Fibroblast of skin of left quadriceps (primary cell): ENCODE results near the gene RPS2.
"Not testable (repeated sequence)": the region's sequence is repeated elsewhere in the genome, so short reads cannot be mapped to it uniquely, and the experiment has no call there.

Experiments
- DNase-seq, 2 experiments: peaks; one replicate each; pipeline ENCODE4 v3.0.0-alpha.2; 2013; ENCODE audit warnings: low read depth in 2 of 2

The RPS2 gene

DNA sequence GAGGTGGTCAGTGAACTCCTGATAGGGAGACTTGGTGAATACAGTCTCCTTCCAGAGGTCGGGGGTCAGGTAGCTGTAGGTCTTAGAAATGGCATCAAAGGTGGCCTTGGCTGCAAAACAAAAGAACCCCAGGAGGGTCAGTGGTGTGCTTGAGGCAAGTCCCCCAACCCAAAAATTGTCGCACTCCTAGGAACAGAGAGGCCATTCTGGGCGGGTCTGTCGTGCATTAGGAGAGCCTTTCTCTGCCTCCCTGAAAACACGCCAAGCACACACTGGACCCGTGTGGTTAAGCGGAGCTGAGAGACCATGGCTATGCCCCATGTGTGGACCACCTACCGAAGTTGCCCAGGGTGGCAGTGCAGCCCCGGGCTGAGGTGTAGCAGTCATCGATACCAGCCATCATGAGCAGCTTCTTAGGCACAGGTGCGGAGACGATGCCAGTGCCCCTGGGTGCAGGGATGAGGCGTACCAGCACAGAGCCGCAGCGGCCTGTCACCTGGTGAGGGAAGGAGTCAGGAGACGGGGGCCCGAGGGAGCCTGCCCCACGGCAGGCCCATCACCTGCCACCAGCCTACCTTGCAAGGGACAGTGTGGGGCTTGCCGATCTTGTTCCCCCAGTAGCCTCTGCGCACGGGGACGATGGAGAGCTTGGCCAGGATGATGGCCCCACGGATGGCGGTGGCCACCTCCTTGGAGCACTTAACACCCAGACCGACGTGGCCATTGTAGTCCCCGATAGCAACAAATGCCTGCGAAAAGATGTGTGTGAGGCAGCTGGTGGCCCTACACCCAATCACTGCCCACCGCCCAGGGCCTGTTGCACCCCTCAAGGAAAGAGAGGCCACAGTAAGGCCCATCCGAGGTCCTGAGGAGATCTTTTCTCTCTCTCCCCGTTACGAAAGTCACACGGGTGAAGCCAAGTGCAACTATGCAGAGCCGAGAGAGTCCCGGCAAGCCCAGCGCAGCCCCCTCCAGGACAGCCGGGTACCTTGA, 2.2 kb downstream of the RPS2 start:
- DNase-seq = not testable (repeated sequence)

GRCh38 chr16:1961651-1962067, 3.0 kb downstream of the RPS2 start:
- DNase-seq = no peak

DNA sequence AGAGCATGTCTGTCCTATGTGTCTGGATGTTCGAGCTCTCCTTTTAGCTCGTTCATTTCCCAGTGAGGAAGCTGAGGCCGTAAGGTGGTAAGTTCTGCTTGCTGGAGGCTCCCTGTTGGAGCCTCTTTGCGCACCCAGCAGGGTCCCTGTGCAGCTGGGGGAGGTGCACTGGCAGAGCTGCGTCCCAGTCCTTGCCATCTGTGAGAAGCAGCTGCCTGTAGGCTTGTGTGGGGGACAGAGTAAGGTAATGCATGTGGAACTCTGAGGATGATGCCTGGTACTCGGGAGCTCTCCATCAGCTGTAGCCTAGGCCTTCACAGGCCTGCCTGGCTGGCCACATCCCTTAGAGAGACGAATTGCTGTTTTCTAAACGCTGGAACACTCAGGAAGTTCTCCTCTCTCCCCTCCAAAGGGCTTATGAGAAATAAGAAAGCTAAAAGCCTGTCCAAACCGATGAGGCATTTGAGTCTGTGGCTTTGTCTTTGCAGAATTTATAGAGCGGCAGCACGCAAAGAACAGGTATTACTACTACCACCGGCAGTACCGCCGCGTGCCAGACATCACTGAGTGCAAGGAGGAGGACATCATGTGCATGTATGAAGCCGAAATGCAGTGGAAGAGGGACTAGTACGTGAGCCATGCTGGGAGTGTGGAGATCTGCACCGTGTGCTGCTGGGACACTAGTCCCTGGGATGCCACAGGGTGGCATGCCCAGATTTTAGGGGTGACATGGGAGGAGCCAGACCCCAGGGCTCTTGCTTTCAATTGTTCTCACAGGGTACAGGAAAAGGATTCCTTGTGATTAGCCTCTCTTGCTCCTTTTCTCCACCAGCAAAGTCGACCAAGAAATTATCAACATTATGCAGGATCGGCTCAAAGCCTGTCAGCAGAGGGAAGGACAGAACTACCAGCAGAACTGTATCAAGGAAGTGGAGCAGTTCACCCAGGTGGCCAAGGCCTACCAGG, 3.7 kb downstream of the RPS2 start:
- no peak for DNase-seq

- DNase-seq = peak; percentile 66 to 68
Observed at GRCh38 chr16:1959269-1960039, 5.2 kb downstream of the RPS2 start, which contains the start of gene NDUFB10. NDUFB10 (plus strand) TSS chr16:1959538; CDS start chr16:1959625, 87 bp downstream.

GRCh38 chr16:1958715-1959268, 5.8 kb downstream of the RPS2 start:
- DNase-seq = no peak

DNA sequence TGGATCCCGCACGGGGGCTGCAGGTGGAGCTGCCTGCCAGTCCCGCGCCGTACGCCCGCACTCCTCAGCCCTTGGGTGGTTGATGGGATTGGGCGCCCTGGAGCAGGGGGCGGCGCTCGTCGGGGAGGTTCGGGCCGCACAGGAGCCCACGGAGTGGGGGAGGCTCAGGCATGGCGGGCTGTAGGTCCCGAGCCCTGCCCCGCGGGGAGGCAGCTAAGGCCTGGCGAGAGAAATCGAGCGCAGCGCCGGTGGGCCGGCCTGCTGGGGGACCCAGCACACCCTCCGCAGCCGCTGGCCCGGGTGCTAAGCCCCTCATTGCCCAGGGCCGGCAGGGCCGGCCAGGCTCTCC, 6.5 kb downstream of the RPS2 start:
- DNase-seq = not testable (repeated sequence)

DNA sequence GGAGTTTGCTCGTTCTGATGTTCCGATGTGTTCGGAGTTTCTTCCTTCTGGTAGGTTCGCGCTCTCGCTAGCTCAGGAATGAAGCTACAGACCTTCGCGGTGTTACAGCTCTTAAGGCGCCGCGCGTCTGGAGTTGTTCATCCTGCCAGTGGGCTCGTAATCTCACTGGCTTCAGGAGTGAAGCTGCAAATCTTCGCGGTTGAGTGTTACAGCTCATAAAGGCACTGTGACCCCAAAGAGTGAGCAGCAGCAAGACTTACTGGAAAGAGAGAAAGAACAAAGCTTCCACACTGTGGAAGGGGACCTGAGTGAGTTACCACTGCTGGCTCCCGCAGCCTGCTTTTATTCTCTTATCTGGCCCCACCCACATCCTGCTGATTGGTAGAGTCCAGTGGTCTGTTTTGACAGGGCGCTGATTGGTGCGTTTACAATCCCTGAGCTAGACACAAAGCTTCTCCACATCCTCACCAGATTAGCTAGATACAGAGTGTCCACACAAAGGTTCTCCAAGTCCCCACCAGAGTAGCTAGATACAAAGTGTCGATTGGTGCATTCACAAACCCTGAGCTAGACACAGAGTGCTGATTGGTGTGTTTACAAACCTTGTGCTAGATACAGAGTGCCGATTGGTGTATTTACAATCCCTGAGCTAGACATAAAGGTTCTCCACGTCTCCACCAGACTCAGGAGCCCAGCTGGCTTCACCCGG, 7.0 kb downstream of the RPS2 start:
- not testable (repeated sequence) for DNase-seq

GRCh38 chr16:1953734-1954133, 10.9 kb downstream of the RPS2 start:
- DNase-seq = no peak

DNA sequence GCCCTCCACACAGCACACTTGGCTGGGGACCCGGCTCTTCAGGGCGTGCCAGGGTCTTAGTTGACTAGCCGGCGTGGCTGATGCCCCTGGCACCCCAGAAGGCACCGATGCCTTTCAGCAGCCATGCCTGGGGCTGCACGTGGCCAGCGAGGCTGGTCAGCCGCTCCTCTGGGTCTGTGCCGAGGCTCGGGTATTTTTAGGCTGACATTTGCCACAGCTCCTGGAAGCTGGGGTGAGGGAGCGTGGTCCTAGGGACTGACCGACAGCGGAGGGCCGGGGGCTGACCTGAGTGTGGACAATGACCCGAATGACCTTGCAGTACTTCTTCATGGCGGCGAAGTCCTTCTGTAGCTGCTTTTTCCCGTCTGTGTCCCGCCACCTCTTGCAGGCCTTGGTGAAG, 14.1 kb downstream of the RPS2 start:
- no peak for DNase-seq

GRCh38 chr16:1950047-1950446, 14.6 kb downstream of the RPS2 start:
- DNase-seq = no peak

DNA sequence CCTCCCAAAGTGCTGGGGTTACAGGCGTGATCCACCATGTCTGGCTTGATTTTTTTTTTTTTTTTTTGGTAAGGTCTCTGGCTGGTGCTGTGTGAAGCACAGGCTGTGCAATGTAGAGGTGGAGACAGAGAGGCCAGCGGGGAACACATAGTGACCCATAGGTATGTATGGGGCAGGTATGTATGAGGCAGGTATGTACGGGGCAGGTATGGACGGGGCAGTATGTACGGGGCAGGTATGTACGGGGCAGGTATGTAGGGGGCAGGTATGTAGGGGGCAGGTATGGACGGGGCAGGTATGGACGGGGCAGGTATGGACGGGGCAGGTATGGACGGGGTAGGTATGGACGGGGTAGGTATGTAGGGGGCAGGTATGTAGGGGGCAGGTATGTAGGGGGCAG, 15.1 kb downstream of the RPS2 start:
- no peak for DNase-seq

GRCh38 chr16:1947369-1947670, 17.3 kb downstream of the RPS2 start:
- no peak for DNase-seq

DNA sequence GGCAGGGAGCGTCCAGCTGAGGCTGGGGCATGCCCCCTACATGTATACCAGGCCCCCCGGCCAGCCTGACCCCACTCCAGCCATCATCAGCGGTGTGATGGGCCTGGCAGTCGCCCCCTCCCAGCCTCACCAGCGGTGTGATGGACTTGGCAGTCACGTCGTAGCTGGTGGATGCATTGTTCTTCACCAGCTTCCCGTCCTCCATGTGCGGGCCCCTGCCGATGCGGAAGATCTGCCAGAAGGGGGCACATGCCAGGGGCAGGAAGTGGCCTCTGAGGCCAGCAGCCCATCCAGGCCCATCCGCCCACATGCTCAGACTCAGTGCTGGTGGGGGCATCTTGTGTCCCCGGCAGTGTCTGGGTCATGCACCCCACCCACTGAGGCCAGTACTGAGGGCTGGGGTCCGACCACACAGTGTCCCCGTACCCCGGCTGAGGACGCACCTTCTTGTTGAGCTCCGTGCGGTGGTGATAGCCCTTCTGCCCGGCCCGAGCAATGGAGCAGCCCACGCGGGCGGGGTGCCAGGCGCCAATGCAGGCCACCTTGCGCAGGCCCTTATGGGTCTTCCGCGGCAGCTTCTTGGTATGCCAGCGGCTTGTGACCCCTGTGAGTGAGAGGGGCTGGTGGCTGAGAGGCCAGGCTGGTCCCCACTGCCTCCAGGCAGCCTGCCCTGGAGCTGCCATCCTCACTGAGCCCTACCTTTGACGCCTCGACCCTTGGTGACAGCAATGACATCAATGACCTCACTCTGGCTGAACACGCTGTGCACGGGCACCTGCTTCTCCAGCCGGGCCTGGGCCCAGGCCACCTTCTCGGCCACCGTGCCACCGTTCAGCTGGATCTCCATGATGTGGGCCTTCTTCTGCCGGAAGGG, 17.9 kb downstream of the RPS2 start:
- DNase-seq = no peak

- DNase-seq = no peak
Observed at GRCh38 chr16:1945559-1946391, 18.9 kb downstream of the RPS2 start.

DNA sequence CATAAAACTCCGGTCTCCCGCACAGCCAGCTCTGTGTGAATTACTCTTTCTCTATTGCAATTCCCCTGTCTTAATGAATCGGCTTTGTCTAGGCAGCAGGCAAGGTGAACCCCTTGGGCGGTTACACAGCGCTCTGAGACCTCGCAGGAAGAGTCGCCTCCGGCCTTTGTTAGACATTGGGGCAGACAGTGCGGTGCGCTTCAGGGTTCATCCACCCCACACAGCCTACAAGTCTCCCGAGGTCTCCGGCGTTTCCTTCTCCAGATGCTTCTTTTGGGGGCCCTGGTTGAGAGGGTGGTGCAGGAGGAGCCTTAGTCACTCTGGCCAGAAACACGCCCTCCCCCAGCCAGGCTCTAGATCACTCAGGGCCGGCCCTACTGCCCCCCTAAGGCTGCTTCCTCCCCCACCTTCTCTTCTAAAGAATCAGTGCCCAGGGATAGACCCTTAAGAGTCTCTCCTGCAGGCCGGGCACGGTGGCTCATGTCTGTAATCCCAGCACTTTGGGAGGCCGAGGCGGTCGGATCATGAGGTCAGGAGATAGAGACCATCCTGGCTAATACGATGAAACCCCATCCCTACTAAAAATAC, 19.9 kb downstream of the RPS2 start:
- DNase-seq = no peak

DNA sequence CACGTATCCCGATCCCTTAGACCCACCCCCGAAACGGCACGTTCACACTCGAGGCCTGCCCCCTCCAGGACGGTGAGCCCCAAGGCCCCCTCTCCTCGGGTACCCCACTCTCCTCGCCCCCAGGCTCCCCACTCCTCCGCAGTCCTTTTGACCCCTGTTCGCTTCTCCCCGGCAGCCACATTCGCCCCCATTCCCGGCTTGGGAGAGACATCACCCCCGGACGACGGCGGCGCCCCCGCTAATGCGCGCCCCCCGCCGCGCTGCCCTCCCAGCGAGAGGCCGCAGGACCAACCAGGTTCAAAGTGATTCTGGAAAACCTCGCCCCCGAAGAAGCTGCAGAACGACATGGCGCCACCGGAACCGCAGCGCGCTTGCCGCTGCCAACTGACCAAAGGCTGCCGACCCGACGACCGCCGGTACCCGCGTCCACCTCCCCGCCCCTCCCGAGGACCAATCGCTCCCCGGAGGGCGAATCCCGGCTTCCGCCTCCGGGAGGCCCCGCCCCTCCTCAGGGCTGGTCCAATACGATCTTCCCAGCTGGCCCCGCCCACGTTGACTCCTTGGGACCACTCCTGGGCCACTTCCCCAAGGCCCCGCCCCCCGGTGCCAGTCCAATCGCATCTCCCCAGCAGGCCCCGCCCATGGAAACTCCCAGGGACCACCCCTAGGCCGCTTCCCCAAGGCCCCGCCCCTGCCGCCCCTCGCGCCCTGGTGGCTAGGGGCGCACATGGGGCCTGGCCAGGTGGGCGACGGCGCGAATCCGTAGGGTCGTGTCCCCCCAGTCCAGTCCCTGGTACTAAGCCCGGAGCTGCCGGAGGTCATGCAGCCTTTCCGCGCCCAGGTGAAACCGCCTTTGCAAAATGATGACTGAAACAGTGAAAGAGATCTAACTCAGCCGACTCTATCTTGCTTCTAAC, 21.6 kb downstream of the RPS2 start, which contains the start of gene MSRB1:
Gene MSRB1, minus strand, starts transcription at position 390 of the 917 bp plus-strand sequence. Its CDS starts 43 bp downstream, at position 347.
- peak; percentile 95 to 96 for DNase-seq
